ENCODE measurements around the gene FADD.
"Not testable (repeated sequence)": the region's sequence is repeated elsewhere in the genome, so short reads cannot be mapped to it uniquely, and the experiment has no call there.

DNA sequence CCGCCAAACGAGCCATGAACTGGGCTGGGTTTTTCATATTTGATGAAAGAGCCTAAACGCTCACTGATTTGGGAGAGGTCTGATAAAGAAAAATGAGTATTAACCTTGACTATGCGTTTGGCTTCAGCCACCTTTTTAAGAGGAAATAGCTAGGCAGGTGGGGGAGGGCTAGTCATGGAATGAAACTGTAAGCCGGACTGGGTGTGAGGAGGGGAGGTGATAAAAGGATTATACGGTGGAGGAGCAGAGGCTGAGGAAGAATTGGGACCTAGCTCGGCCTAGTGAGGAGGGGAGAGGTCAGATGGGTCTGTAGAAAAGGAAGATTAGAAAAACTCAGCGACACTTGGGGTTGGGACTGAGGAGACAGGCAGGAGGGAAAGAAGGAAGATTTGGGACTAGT lies 15.0 kb downstream of the FADD start:
- not testable (repeated sequence) for TF ChIP-seq POLR2AphosphoS5, POLR2A, SPI1, TAF1, POU2F2 (IDR thresholded peaks at IDR 0.05; ENCODE audit: low read depth, low read length)

Measured in GM12891 (cell line).